HCT116 (cell line): ENCODE data around the gene AMN. TPM values are rescaled to one million over a fixed set of nuclear protein-coding genes. Genes with fewer than 3 reads are reported as not detected.

Experiments used
- ATAC-seq: fragments of 200-7000 bp; cut with Tn5 transposase; 2 replicates; pipeline ENCODE4 v1.9.1; 2020; ENCODE audit warnings: mild to moderate bottlenecking, moderate library complexity
- BruUV-seq: library from RNA; stranded (reverse); fragments of 400-500 nt; replicated peaks from 2 replicates; lab custom pipeline; 2021; lab: Mats Ljungman, UMichigan
- CTCF ChIA-PET: fragments of 300-600 bp; sonication (Branson Sonifier 250); formaldehyde crosslinking; loops from one replicate; lab custom pipeline; 2021; ENCODE audit warnings: antibody characterized with exemption; lab: Charles Lee
- POLR2A ChIA-PET: fragments of 300-600, 350-600 bp; sonication (Branson Sonifier 250); formaldehyde crosslinking; loops from one replicate; lab custom pipeline; 2021; ENCODE audit warnings: antibody characterized with exemption; lab: Charles Lee
- RAD21 ChIA-PET, 2 experiments: fragments of 300-600 bp; sonication (Branson Sonifier 250); formaldehyde crosslinking; loops; one replicate each; lab custom pipeline; 2023; ENCODE audit warnings: low total read pairs in 2 of 2; ENCODE audit not compliant: uncharacterized antibody in 2 of 2, unreplicated experiment in 2 of 2, low non-redundant PET in 1 of 2; lab: Charles Lee
- DNase-seq: peaks from one replicate; pipeline ENCODE4 v3.0.0-alpha.2; 2010; ENCODE audit warnings: low read depth, low spot score
- H2AFZ ChIP-seq: fragments of 200-600 bp; shearing (Covaris generic), sonication (generic); 2 replicates; pipeline ENCODE4 v1.6.1; 2017; ENCODE audit warnings: low read depth, mixed run types, mixed read lengths, antibody characterized with exemption, low read length; ENCODE audit not compliant: poor library complexity, severe bottlenecking
- H3K27ac ChIP-seq: 2 replicates; pipeline ENCODE4 v1.5.1; 2012; ENCODE audit warnings: low read depth, low read length
- H3K27me3 ChIP-seq: fragments of 200-600 bp; sonication (generic); 2 replicates; pipeline ENCODE4 v1.6.1; 2016; ENCODE audit warnings: mixed run types, low read length, mixed read lengths; ENCODE audit not compliant: insufficient read depth
- H3K36me3 ChIP-seq, 2 experiments: fragments of 200-500 bp in 1 of 2; fragments of 200-600 bp in 1 of 2; sonication (Bioruptor generic) in 1 of 2; sonication (generic) in 1 of 2; 2 replicates each; pipeline versions ENCODE4 v1.5.1 to v1.6.1; 2014 to 2016; ENCODE audit warnings: low read length in 2 of 2, inconsistent platforms in 1 of 2, mixed read lengths in 1 of 2, mixed run types in 1 of 2; ENCODE audit not compliant: insufficient read depth in 2 of 2, control insufficient read depth in 1 of 2
- H3K4me1 ChIP-seq, 2 experiments: fragments of 200-600 bp in 1 of 2; sonication (generic) in 1 of 2; 2 replicates each; pipeline versions ENCODE4 v1.5.1 to v1.6.1; 2012 to 2017; ENCODE audit warnings: low read length in 2 of 2, inconsistent platforms in 1 of 2, mild to moderate bottlenecking in 1 of 2, mixed read lengths in 1 of 2, mixed run types in 1 of 2, moderate library complexity in 1 of 2; ENCODE audit not compliant: insufficient read depth in 2 of 2, control insufficient read depth in 1 of 2
- H3K4me2 ChIP-seq: fragments of 200-600 bp; sonication (generic); 2 replicates; pipeline ENCODE4 v1.6.1; 2017; ENCODE audit warnings: mixed run types, low read length, mixed read lengths
- H3K4me3 ChIP-seq, 2 experiments: fragments of 200-600 bp in 1 of 2; sonication (generic) in 1 of 2; replicated peaks in 1 of 2; 2 replicates each; pipeline ENCODE4 v1.5.1; 2011 to 2016; ENCODE audit warnings: low read length in 2 of 2, control low read depth in 1 of 2, low read depth in 1 of 2, mild to moderate bottlenecking in 1 of 2, mixed read lengths in 1 of 2, mixed run types in 1 of 2
- H3K79me2 ChIP-seq: fragments of 200-600 bp; sonication (generic); 2 replicates; pipeline ENCODE4 v1.6.1; 2017; ENCODE audit warnings: mild to moderate bottlenecking, mixed run types, low read length, moderate library complexity, mixed read lengths; ENCODE audit not compliant: insufficient read depth
- H3K9ac ChIP-seq: fragments of 200-600 bp; sonication (generic); 2 replicates; pipeline ENCODE4 v1.6.1; 2016; ENCODE audit warnings: low read length, mixed read lengths
- H3K9me2 ChIP-seq: fragments of 200-600 bp; sonication (generic), shearing (Covaris generic); 2 replicates; pipeline ENCODE4 v1.6.1; 2017; ENCODE audit warnings: mixed run types, mild to moderate bottlenecking, moderate library complexity; ENCODE audit not compliant: insufficient read depth
- H3K9me3 ChIP-seq, 2 experiments: fragments of 200-500 bp in 1 of 2; fragments of 200-600 bp in 1 of 2; sonication (Bioruptor generic) in 1 of 2; sonication (generic) in 1 of 2; 2 replicates each; pipeline ENCODE4 v1.6.1; 2014 to 2017; ENCODE audit warnings: low read length in 2 of 2, mixed read lengths in 2 of 2, inconsistent platforms in 1 of 2, low read depth in 1 of 2, mild to moderate bottlenecking in 1 of 2, mixed run types in 1 of 2, moderate library complexity in 1 of 2; ENCODE audit not compliant: control insufficient read depth in 1 of 2, insufficient read depth in 1 of 2
- H4K20me1 ChIP-seq: fragments of 200-600 bp; sonication (generic), shearing (Covaris generic); 2 replicates; pipeline ENCODE4 v1.6.1; 2017; ENCODE audit warnings: mixed run types, mild to moderate bottlenecking, moderate library complexity; ENCODE audit not compliant: insufficient read depth
- CBX3 ChIP-seq: IDR thresholded peaks from 2 replicates; pipeline ENCODE4 v1.6.1; 2012; ENCODE audit warnings: low read depth
- CEBPB ChIP-seq: IDR thresholded peaks from 2 replicates; pipeline ENCODE4 v1.6.1; 2012; ENCODE audit warnings: low read depth
- CTCF ChIP-seq, 3 experiments: fragments of 200-600 bp in 1 of 3; sonication (generic) in 1 of 3; IDR thresholded peaks in 2 of 3; conservative IDR thresholded peaks in 1 of 3; 2 replicates each; pipeline ENCODE4 v1.5.1; 2012 to 2017; ENCODE audit warnings: low read depth in 2 of 3, low read length in 2 of 3, antibody characterized with exemption in 1 of 3, borderline replicate concordance in 1 of 3, control low read depth in 1 of 3, mild to moderate bottlenecking in 1 of 3, mixed read lengths in 1 of 3, mixed run types in 1 of 3, moderate library complexity in 1 of 3; ENCODE audit not compliant: insufficient read depth in 1 of 3
- ELF1 ChIP-seq: IDR thresholded peaks from 2 replicates; pipeline ENCODE4 v1.6.1; 2012; ENCODE audit warnings: low read depth, borderline replicate concordance
- FOSL1 ChIP-seq: IDR thresholded peaks from 2 replicates; pipeline ENCODE4 v1.6.1; 2012; ENCODE audit warnings: low read depth
- JUND ChIP-seq: IDR thresholded peaks from 2 replicates; pipeline ENCODE4 v1.6.1; 2012
- POLR2A ChIP-seq: IDR thresholded peaks from 2 replicates; pipeline ENCODE4 v1.7.0; 2011; ENCODE audit warnings: borderline replicate concordance; ENCODE audit not compliant: insufficient read depth, insufficient read length; ENCODE audit errors: extremely low read depth
- POLR2AphosphoS5 ChIP-seq: IDR thresholded peaks from 2 replicates; pipeline ENCODE4 v1.6.1; 2011; ENCODE audit warnings: mild to moderate bottlenecking, low read depth, low read length, moderate library complexity
- SIN3A ChIP-seq: IDR thresholded peaks from 2 replicates; pipeline ENCODE4 v1.6.1; 2012; ENCODE audit warnings: low read depth
- YY1 ChIP-seq: IDR thresholded peaks from 2 replicates; pipeline ENCODE4 v1.6.1; 2011; ENCODE audit warnings: low read length, low read depth, moderate library complexity, mild to moderate bottlenecking; ENCODE audit not compliant: insufficient replicate concordance; ENCODE audit errors: extremely low read depth
- intact Hi-C: fragments of 100-400 bp; cut with micrococcal nuclease; formaldehyde crosslinking; loops from 2 replicates; pipeline ENCODE4 v1.10.0; 2022
- total RNA-seq: library from RNA; stranded (reverse); gene quantifications from one replicate; pipeline ENCODE4 v1.2.1, GENCODE V29; 2021; ENCODE audit not compliant: unreplicated experiment

The AMN gene
- total RNA-seq, 1 experiment from 2014 or later, result 5.7 TPM

- TF ChIP-seq CTCF (IDR thresholded peaks at IDR 0.05 in 2 of 3, conservative IDR thresholded peaks at IDR 0.05 in 1 of 3; ENCODE audit: borderline replicate concordance in 1 of 3, insufficient read depth in 1 of 3, low read depth in 2 of 3, low read length in 2 of 3) (no peak), CEBPB (no peak), CBX3 (no peak), POLR2AphosphoS5 (no peak), POLR2A (no peak), ELF1 (no peak), SIN3A (no peak)
Observed at GRCh38 chr14:102937331-102938175, 15.1 kb downstream of the AMN start (continued).

- RAD21 ChIA-PET, result no interaction called here
Observed at GRCh38 chr14:102938191-102938590, 15.7 kb downstream of the AMN start.

More at GRCh38 chr14:102938191-102938590, 15.7 kb downstream of the AMN start:
- Histone ChIP-seq H2AFZ (no peak overlapping the region), H3K27ac (no peak overlapping the region), H3K79me2 (no peaks in the 10 kb centered on the region), H4K20me1 (no peaks in the 10 kb centered on the region), H3K4me2 (no peak overlapping the region), H3K9me2 (no peaks in the 10 kb centered on the region), H3K9ac (no peak overlapping the region), H3K4me3 (no peak overlapping the region), H3K27me3 (no peaks in the 10 kb centered on the region), H3K4me1 (no peaks in the 10 kb centered on the region), H3K36me3 (peaks cover 6 to 14% of the 10 kb centered on the region in 2 experiments; a peak in 2 of 4 replicates), H3K9me3 (no peaks in the 10 kb centered on the region)
- BruUV-seq, result no TSS peak
- DNase-seq (no peak), ATAC-seq (no peak)
- intact Hi-C loops, result no loop called here
- ChIA-PET CTCF (no interaction called here), POLR2A (no interaction called here)
- TF ChIP-seq YY1 (no peak), ELF1 (no peak), CTCF (IDR thresholded peaks at IDR 0.05 in 2 of 3, conservative IDR thresholded peaks at IDR 0.05 in 1 of 3; ENCODE audit: borderline replicate concordance in 1 of 3, insufficient read depth in 1 of 3, low read depth in 2 of 3, low read length in 2 of 3) (no peak), JUND (no peak), SIN3A (no peak), CBX3 (no peak), CEBPB (no peak), FOSL1 (no peak)
